Natural killer cell (primary cell): ENCODE results near the gene SELENOS. TPM values are rescaled to one million over a fixed set of nuclear protein-coding genes. Genes with fewer than 3 reads are reported as not detected.

Experiments used
- ATAC-seq, 3 donors: fragments of 150-1000 bp in 2 of 3; fragments of 200-7000 bp in 1 of 3; cut with Tn5 transposase; 1 replicate in 1 of 3; 2 replicates in 2 of 3; pipeline ENCODE4 v1.10.0; 2021; ENCODE audit warnings: mild to moderate bottlenecking in 2 of 3, moderate library complexity in 2 of 3
- DNase-seq, 2 donors: peaks; one replicate each; pipeline versions ENCODE4 v3.0.0 to v3.0.0-alpha.2; 2013 to 2021; ENCODE audit warnings: mixed read lengths in 1 of 2
- H3K27ac ChIP-seq: one replicate; pipeline ENCODE4 v1.5.1; 2013; ENCODE audit warnings: mild to moderate bottlenecking, low read length
- H3K27me3 ChIP-seq: one replicate; pipeline ENCODE4 v1.6.1; 2013; ENCODE audit warnings: low read length; ENCODE audit not compliant: control insufficient read depth, insufficient read depth
- H3K36me3 ChIP-seq: one replicate; pipeline ENCODE4 v1.6.1; 2013; ENCODE audit warnings: low read length; ENCODE audit not compliant: control insufficient read depth, insufficient read depth
- H3K4me1 ChIP-seq: one replicate; pipeline ENCODE4 v1.6.1; 2013; ENCODE audit warnings: low read length; ENCODE audit not compliant: control insufficient read depth, insufficient read depth
- H3K4me3 ChIP-seq: one replicate; pipeline ENCODE4 v1.5.1; 2013; ENCODE audit warnings: low read length
- H3K9me3 ChIP-seq: one replicate; pipeline ENCODE4 v1.6.1; 2013; ENCODE audit warnings: low read length; ENCODE audit not compliant: control insufficient read depth, insufficient read depth
- H3K27ac Mint-ChIP-seq, 2 donors: one replicate each; pipeline ENCODE4 v1.8.0; 2022; ENCODE audit warnings: mild to moderate bottlenecking in 2 of 2, mixed read lengths in 2 of 2, moderate library complexity in 1 of 2
- H3K27me3 Mint-ChIP-seq, 2 donors: one replicate each; pipeline ENCODE4 v1.8.0; 2022; ENCODE audit warnings: low read depth in 2 of 2, mixed read lengths in 2 of 2
- H3K36me3 Mint-ChIP-seq: one replicate; pipeline ENCODE4 v1.8.0; 2022; ENCODE audit warnings: mixed read lengths
- H3K4me1 Mint-ChIP-seq, 2 donors: one replicate each; pipeline ENCODE4 v1.8.0; 2022; ENCODE audit warnings: mixed read lengths in 2 of 2
- H3K4me3 Mint-ChIP-seq: one replicate; pipeline ENCODE4 v1.8.0; 2022; ENCODE audit warnings: mild to moderate bottlenecking, moderate library complexity, mixed read lengths
- H3K9me3 Mint-ChIP-seq, 2 donors: one replicate each; pipeline ENCODE4 v1.8.0; 2022; ENCODE audit warnings: mixed read lengths in 2 of 2
- WGBS: methylation state at CpG from one replicate; pipeline ENCODE4 v1.1.7; 2013; ENCODE audit warnings: missing lambda C conversion rate; ENCODE audit not compliant: insufficient coverage; 5-methylcytosine and 5-hydroxymethylcytosine counted together
- intact Hi-C: fragments of 100-400 bp; cut with micrococcal nuclease; formaldehyde crosslinking; loops from one replicate; pipeline ENCODE4 v1.14.2; 2022
- total RNA-seq, 4 donors: library from RNA; stranded (reverse); fragments of 120-200 nt in 1 of 4; gene quantifications; one replicate each; pipeline versions ENCODE4 v1.2.3 to v1.2.4, GENCODE V29; 2013 to 2022
- TF ChIP-seq, protein P1 (sequence below): fragments of 200-600 bp; IDR thresholded peaks from one replicate; pipeline ENCODE4 v1.8.0; 2022; ENCODE audit warnings: antibody characterized with exemption

The SELENOS gene
- total RNA-seq, 3 donors from 2014 or later (not counting 1 experiment from before 2014, with no cell fraction given): 33.6 to 44.2 (median 38.4) TPM

DNA sequence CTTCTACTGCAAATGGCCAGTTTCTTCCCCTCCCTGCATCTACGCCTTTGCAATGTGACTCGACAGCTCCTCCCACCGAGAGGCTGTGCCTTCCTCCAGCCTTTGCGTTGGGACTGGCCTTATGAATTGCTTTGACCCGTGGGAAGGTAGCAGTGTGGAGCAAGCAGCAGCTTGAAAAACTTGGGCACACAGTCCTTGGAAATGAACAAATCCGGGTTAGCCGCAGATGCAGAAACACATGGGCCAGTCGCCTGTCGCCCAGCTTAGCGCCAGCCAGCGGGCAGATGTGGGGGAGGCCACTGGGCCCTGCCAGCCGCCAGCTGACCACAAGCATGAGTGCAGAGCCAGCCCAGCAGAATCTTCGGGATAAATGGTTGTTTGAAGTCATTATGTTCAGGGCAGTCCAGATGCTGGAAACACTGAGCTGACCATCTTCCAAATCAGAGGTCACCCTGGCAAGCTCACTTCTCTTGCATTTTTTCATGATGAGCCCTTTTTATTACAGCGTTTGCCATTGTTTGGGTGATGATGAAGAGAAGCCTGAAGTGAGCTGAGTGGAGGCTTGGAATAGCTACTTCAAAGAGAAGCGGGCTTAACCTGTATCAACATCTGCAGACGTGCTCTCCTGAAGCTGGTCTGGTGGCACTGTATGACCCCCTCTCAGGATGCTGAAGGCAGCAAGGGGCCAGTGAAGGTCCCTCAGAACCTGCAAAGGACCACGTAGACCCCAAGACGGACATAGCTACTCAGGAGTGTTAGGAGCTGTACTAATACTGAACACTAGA, 9.8 kb downstream of the SELENOS start:
- Mint-ChIP-seq H3K4me1 (peaks cover 8 to 12% of the 10 kb centered on the region in 2 donors), H3K36me3 (peaks cover 15% of the 10 kb centered on the region), H3K27ac (no peak overlapping the region), H3K4me3 (no peak overlapping the region), H3K27me3 (no peaks in the 10 kb centered on the region), H3K9me3 (no peaks in the 10 kb centered on the region)
- 77% methylated on average over 17 of the region's 18 CpGs for WGBS
- H3K4me3 ChIP-seq: no peak overlapping the region
- no peak for ATAC-seq
- no peak overlapping the region for H3K27ac ChIP-seq
- TF ChIP-seq, protein P1, sequence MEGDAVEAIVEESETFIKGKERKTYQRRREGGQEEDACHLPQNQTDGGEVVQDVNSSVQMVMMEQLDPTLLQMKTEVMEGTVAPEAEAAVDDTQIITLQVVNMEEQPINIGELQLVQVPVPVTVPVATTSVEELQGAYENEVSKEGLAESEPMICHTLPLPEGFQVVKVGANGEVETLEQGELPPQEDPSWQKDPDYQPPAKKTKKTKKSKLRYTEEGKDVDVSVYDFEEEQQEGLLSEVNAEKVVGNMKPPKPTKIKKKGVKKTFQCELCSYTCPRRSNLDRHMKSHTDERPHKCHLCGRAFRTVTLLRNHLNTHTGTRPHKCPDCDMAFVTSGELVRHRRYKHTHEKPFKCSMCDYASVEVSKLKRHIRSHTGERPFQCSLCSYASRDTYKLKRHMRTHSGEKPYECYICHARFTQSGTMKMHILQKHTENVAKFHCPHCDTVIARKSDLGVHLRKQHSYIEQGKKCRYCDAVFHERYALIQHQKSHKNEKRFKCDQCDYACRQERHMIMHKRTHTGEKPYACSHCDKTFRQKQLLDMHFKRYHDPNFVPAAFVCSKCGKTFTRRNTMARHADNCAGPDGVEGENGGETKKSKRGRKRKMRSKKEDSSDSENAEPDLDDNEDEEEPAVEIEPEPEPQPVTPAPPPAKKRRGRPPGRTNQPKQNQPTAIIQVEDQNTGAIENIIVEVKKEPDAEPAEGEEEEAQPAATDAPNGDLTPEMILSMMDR: no peak
- intact Hi-C loops: no loop called here
- H3K9me3 ChIP-seq: no peaks in the 10 kb centered on the region
- no peaks in the 10 kb centered on the region for H3K27me3 ChIP-seq
- no peak for DNase-seq
- H3K4me1 ChIP-seq: peaks cover 29% of the 10 kb centered on the region
- H3K36me3 ChIP-seq: peaks cover 21% of the 10 kb centered on the region

DNA sequence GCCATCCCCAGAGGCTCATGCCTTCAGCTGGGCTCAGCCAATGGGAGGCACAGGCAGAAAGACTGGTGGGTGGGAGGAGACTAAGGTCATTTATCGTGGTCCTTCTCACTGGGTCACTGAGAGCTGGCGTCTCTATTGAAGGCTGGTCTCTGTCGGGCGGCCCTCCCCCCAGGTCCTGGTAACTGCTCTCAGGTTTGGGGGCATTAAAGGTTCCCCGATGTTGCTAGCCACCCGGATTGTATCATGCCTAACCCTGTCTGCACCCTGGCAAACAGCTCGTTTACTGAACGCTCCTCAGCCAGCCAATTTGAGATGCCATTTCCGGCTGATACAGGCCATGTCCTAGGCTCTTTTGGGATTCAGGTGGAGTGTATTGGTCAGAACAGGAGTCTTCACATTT, 10.5 kb downstream of the SELENOS start:
- H3K4me3 ChIP-seq: no peak overlapping the region
- no peak overlapping the region for H3K4me3 Mint-ChIP-seq
- TF ChIP-seq, protein P1: no peak
- no peak for DNase-seq
- H3K4me1 ChIP-seq: peaks cover 29% of the 10 kb centered on the region
- no peak for ATAC-seq
- no peaks in the 10 kb centered on the region for H3K27me3 Mint-ChIP-seq
- no peaks in the 10 kb centered on the region for H3K27me3 ChIP-seq
- intact Hi-C loops: no loop called here
- peaks cover 15% of the 10 kb centered on the region for H3K36me3 ChIP-seq
- peaks cover 9% of the 10 kb centered on the region for H3K36me3 Mint-ChIP-seq
- H3K27ac Mint-ChIP-seq: no peak overlapping the region
- H3K4me1 Mint-ChIP-seq: peaks cover 8 to 12% of the 10 kb centered on the region in 2 donors
- H3K9me3 Mint-ChIP-seq: no peaks in the 10 kb centered on the region
- no peak overlapping the region for H3K27ac ChIP-seq
- WGBS: 94% methylated on average over 9 of the region's 9 CpGs
- H3K9me3 ChIP-seq: no peaks in the 10 kb centered on the region

GRCh38 chr15:101266034-101266433, 11.3 kb downstream of the SELENOS start:
- Histone ChIP-seq H3K9me3 (no peaks in the 10 kb centered on the region), H3K27ac (no peak overlapping the region), H3K27me3 (no peaks in the 10 kb centered on the region), H3K36me3 (peaks cover 9% of the 10 kb centered on the region), H3K4me1 (peaks cover 29% of the 10 kb centered on the region), H3K4me3 (no peak overlapping the region)
- ATAC-seq: no peak
- peaks cover 8 to 12% of the 10 kb centered on the region in 2 donors for H3K4me1 Mint-ChIP-seq
- H3K27me3 Mint-ChIP-seq: no peaks in the 10 kb centered on the region
- TF ChIP-seq, protein P1: no peak
- no peak overlapping the region for H3K27ac Mint-ChIP-seq
- no peaks in the 10 kb centered on the region for H3K9me3 Mint-ChIP-seq
- intact Hi-C loops: no loop called here
- peaks cover 1% of the 10 kb centered on the region for H3K36me3 Mint-ChIP-seq
- WGBS: 83% methylated on average over 3 of the region's 3 CpGs
- no peak for DNase-seq
- no peak overlapping the region for H3K4me3 Mint-ChIP-seq
